Panc1 (cell line): ENCODE data around the gene SHROOM3.

Source experiments
- POLR2AphosphoS5 ChIP-seq: IDR thresholded peaks from 2 replicates; pipeline ENCODE4 v1.6.1; 2012; ENCODE audit warnings: mild to moderate bottlenecking, low read depth, low read length, moderate library complexity
- SIN3A ChIP-seq: IDR thresholded peaks from 2 replicates; pipeline ENCODE4 v1.6.1; 2012; ENCODE audit warnings: low read depth, mild to moderate bottlenecking, low read length, moderate library complexity, borderline replicate concordance; ENCODE audit not compliant: insufficient read depth
- TCF7L2 ChIP-seq: IDR thresholded peaks from 2 replicates; pipeline ENCODE4 v1.6.1; 2011; ENCODE audit warnings: mild to moderate bottlenecking, low read depth, low read length, inconsistent platforms
- TF ChIP-seq, protein P1 (sequence below): fragments of 450-650 bp; IDR thresholded peaks from 2 replicates; pipeline ENCODE4 v1.5.1; 2017; ENCODE audit warnings: mild to moderate bottlenecking
- TF ChIP-seq, protein P2 (sequence below), 2 experiments: IDR thresholded peaks; 2 replicates each; pipeline ENCODE4 v1.6.1; 2011 to 2012; ENCODE audit warnings: low read depth in 2 of 2, control low read depth in 1 of 2, low read length in 1 of 2, mild to moderate bottlenecking in 1 of 2, moderate library complexity in 1 of 2; ENCODE audit not compliant: insufficient read depth in 1 of 2

DNA sequence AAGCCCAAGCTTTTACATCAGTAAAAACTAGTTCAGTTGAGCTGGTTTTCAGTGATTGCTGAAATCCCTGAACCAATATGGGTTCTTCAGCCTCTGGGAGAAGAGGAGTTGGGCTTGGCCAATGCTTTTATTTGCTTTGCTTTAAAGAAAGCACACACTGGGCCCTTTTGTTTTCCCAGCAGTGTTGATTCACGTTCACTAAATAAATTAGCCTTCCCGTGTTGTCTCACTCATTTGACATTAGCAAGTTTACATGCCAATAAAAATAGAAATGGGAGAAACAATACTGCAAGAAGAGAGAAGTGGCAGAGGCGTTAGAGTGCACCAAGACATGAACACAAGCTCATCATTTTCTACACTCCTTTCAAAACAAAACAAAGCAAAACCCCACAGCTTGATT, 136.2 kb downstream of the SHROOM3 start:
- TF ChIP-seq, protein P1, sequence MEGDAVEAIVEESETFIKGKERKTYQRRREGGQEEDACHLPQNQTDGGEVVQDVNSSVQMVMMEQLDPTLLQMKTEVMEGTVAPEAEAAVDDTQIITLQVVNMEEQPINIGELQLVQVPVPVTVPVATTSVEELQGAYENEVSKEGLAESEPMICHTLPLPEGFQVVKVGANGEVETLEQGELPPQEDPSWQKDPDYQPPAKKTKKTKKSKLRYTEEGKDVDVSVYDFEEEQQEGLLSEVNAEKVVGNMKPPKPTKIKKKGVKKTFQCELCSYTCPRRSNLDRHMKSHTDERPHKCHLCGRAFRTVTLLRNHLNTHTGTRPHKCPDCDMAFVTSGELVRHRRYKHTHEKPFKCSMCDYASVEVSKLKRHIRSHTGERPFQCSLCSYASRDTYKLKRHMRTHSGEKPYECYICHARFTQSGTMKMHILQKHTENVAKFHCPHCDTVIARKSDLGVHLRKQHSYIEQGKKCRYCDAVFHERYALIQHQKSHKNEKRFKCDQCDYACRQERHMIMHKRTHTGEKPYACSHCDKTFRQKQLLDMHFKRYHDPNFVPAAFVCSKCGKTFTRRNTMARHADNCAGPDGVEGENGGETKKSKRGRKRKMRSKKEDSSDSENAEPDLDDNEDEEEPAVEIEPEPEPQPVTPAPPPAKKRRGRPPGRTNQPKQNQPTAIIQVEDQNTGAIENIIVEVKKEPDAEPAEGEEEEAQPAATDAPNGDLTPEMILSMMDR, result no peak
- TF ChIP-seq POLR2AphosphoS5 (no peak; the same call in 1 of the 2 replicates), TCF7L2 (no peak), SIN3A (no peak)
- TF ChIP-seq, protein P2, sequence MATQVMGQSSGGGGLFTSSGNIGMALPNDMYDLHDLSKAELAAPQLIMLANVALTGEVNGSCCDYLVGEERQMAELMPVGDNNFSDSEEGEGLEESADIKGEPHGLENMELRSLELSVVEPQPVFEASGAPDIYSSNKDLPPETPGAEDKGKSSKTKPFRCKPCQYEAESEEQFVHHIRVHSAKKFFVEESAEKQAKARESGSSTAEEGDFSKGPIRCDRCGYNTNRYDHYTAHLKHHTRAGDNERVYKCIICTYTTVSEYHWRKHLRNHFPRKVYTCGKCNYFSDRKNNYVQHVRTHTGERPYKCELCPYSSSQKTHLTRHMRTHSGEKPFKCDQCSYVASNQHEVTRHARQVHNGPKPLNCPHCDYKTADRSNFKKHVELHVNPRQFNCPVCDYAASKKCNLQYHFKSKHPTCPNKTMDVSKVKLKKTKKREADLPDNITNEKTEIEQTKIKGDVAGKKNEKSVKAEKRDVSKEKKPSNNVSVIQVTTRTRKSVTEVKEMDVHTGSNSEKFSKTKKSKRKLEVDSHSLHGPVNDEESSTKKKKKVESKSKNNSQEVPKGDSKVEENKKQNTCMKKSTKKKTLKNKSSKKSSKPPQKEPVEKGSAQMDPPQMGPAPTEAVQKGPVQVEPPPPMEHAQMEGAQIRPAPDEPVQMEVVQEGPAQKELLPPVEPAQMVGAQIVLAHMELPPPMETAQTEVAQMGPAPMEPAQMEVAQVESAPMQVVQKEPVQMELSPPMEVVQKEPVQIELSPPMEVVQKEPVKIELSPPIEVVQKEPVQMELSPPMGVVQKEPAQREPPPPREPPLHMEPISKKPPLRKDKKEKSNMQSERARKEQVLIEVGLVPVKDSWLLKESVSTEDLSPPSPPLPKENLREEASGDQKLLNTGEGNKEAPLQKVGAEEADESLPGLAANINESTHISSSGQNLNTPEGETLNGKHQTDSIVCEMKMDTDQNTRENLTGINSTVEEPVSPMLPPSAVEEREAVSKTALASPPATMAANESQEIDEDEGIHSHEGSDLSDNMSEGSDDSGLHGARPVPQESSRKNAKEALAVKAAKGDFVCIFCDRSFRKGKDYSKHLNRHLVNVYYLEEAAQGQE (IDR thresholded peaks at IDR 0.05; ENCODE audit: insufficient read depth in 1 of 2, low read depth in 2 of 2, low read length in 1 of 2), result no peak
